ENCODE data around the gene NEK7. TPM values are rescaled to one million over a fixed set of nuclear protein-coding genes. Genes with fewer than 3 reads are reported as not detected.
"Not testable (repeated sequence)": the region's sequence is repeated elsewhere in the genome, so short reads cannot be mapped to it uniquely, and the experiment has no call there.

The NEK7 gene
- total and polyA plus RNA-seq, 4 experiments from 2014 or later: 53.5 to 63.8 (median 57.2) TPM

- Mint-ChIP-seq H3K27me3 (no peaks in the 10 kb centered on the region), H3K9me3 (no peaks in the 10 kb centered on the region), H3K27ac (peak overlapping the region in 2 of 7 donors; percentile 6 to 25), H3K4me3 (no peak overlapping the region), H3K36me3 (peaks cover 36 to 62% of the 10 kb centered on the region in 2 donors), H3K4me1 (peaks cover 3 to 12% (median 7%) of the 10 kb centered on the region in 4 donors)
- no peak for DNase-seq
- peaks cover 5% of the 10 kb centered on the region for H3K36me3 ChIP-seq (ENCODE audit: insufficient read depth, low read length)
- no peaks in the 10 kb centered on the region for H3K4me1 ChIP-seq (ENCODE audit: insufficient read depth, low read length)
- no peak overlapping the region for H3K27ac ChIP-seq (ENCODE audit: low read depth, low read length)
- intact Hi-C loops (cut with micrococcal nuclease): no loop called here
- H3K9me3 ChIP-seq (ENCODE audit: control insufficient read depth in 1 of 2, low read length in 2 of 2): no peaks in the 10 kb centered on the region
- POLR2A ChIA-PET (ENCODE audit: partially characterized antibody): no interaction called here
- CTCF ChIA-PET (ENCODE audit: partially characterized antibody): interaction anchor here (1.8 kb wide), 1 partner anchor 10 kb away, joined by 6 read pairs; no protein-coding TSS in a partner anchor
- H3K4me3 ChIP-seq (ENCODE audit: low read length in 2 of 2): no peak overlapping the region
- no peaks in the 10 kb centered on the region for H3K27me3 ChIP-seq (ENCODE audit: insufficient read depth, low read length)
Observed at GRCh38 chr1:198300451-198300850, 143.7 kb downstream of the NEK7 start.

GRCh38 chr1:198304431-198304830 is 147.6 kb downstream of the NEK7 start:
- intact Hi-C loops (cut with micrococcal nuclease): no loop called here
- ChIA-PET POLR2A (ENCODE audit: partially characterized antibody) (no interaction called here), CTCF (ENCODE audit: partially characterized antibody) (no interaction called here)
- Mint-ChIP-seq H3K4me1 (peaks cover 2 to 6% (median 4%) of the 10 kb centered on the region in 4 donors), H3K9me3 (peaks cover 0 to 7% (median 6%) of the 10 kb centered on the region in 8 donors), H3K27ac (no peak overlapping the region), H3K27me3 (no peaks in the 10 kb centered on the region), H3K36me3 (peaks cover 46 to 60% of the 10 kb centered on the region in 2 donors), H3K4me3 (no peak overlapping the region)
- H3K4me1 ChIP-seq (ENCODE audit: insufficient read depth, low read length): no peaks in the 10 kb centered on the region
- H3K27me3 ChIP-seq (ENCODE audit: insufficient read depth, low read length): no peaks in the 10 kb centered on the region
- peaks cover 5% of the 10 kb centered on the region for H3K36me3 ChIP-seq (ENCODE audit: insufficient read depth, low read length)
- DNase-seq: no peak
- H3K4me3 ChIP-seq (ENCODE audit: low read length in 2 of 2): no peak overlapping the region
- no peak overlapping the region for H3K27ac ChIP-seq (ENCODE audit: low read depth, low read length)
- H3K9me3 ChIP-seq (ENCODE audit: control insufficient read depth in 1 of 2, low read length in 2 of 2): no peaks in the 10 kb centered on the region

GRCh38 chr1:198314817-198315216 is 158.0 kb downstream of the NEK7 start:
- H3K4me3 Mint-ChIP-seq; DNase-seq; H3K27me3 ChIP-seq (ENCODE audit: insufficient read depth, low read length); H3K4me1 ChIP-seq (ENCODE audit: insufficient read depth, low read length); H3K9me3 ChIP-seq (ENCODE audit: control insufficient read depth in 1 of 2, low read length in 2 of 2); H3K27me3 Mint-ChIP-seq; CTCF ChIA-PET (ENCODE audit: partially characterized antibody); H3K9me3 Mint-ChIP-seq; H3K4me3 ChIP-seq (ENCODE audit: low read length in 2 of 2); H3K36me3 ChIP-seq (ENCODE audit: insufficient read depth, low read length); intact Hi-C loops (cut with micrococcal nuclease); H3K27ac Mint-ChIP-seq; H3K27ac ChIP-seq (ENCODE audit: low read depth, low read length); POLR2A ChIA-PET (ENCODE audit: partially characterized antibody): not testable (repeated sequence)
- peaks cover 9 to 25% (median 13%) of the 10 kb centered on the region in 4 donors for H3K4me1 Mint-ChIP-seq
- H3K36me3 Mint-ChIP-seq: peaks cover 46 to 49% of the 10 kb centered on the region in 2 donors

GRCh38 chr1:198315331-198315730 is 158.5 kb downstream of the NEK7 start:
- H3K9me3 ChIP-seq (ENCODE audit: control insufficient read depth in 1 of 2, low read length in 2 of 2); H3K27me3 Mint-ChIP-seq; DNase-seq; intact Hi-C loops (cut with micrococcal nuclease); H3K4me3 ChIP-seq (ENCODE audit: low read length in 2 of 2); H3K4me1 ChIP-seq (ENCODE audit: insufficient read depth, low read length); H3K36me3 ChIP-seq (ENCODE audit: insufficient read depth, low read length); H3K9me3 Mint-ChIP-seq; H3K27me3 ChIP-seq (ENCODE audit: insufficient read depth, low read length); H3K27ac ChIP-seq (ENCODE audit: low read depth, low read length); CTCF ChIA-PET (ENCODE audit: partially characterized antibody); POLR2A ChIA-PET (ENCODE audit: partially characterized antibody); H3K4me3 Mint-ChIP-seq: not testable (repeated sequence)
- H3K27ac Mint-ChIP-seq: peak overlapping the region in 1 of 7 donors; percentile 56
- H3K36me3 Mint-ChIP-seq: peaks cover 45 to 50% of the 10 kb centered on the region in 2 donors
- H3K4me1 Mint-ChIP-seq: peaks cover 9 to 25% (median 13%) of the 10 kb centered on the region in 4 donors

GRCh38 chr1:198316546-198317100 is 159.8 kb downstream of the NEK7 start:
- intact Hi-C loops (cut with micrococcal nuclease): no loop called here
- H3K9me3 Mint-ChIP-seq: no peaks in the 10 kb centered on the region
- H3K27ac Mint-ChIP-seq: peak overlapping the region in 1 of 7 donors; percentile 33
- Histone ChIP-seq H3K9me3 (ENCODE audit: control insufficient read depth in 1 of 2, low read length in 2 of 2) (no peaks in the 10 kb centered on the region), H3K4me1 (ENCODE audit: insufficient read depth, low read length) (peaks cover 3% of the 10 kb centered on the region), H3K36me3 (ENCODE audit: insufficient read depth, low read length) (peaks cover 7% of the 10 kb centered on the region), H3K27ac (ENCODE audit: low read depth, low read length) (no peak overlapping the region), H3K4me3 (ENCODE audit: low read length in 2 of 2) (no peak overlapping the region), H3K27me3 (ENCODE audit: insufficient read depth, low read length) (no peaks in the 10 kb centered on the region)
- CTCF ChIA-PET (ENCODE audit: partially characterized antibody): no interaction called here
- peaks cover 9 to 25% (median 13%) of the 10 kb centered on the region in 4 donors for H3K4me1 Mint-ChIP-seq
- H3K4me3 Mint-ChIP-seq: no peak overlapping the region
- H3K36me3 Mint-ChIP-seq: peaks cover 55% of the 10 kb centered on the region in 2 donors
- POLR2A ChIA-PET (ENCODE audit: partially characterized antibody): no interaction called here
- DNase-seq: no peak
- no peaks in the 10 kb centered on the region for H3K27me3 Mint-ChIP-seq

GRCh38 chr1:198318085-198318484 is 161.3 kb downstream of the NEK7 start:
- H3K36me3 Mint-ChIP-seq: peaks cover 49 to 50% of the 10 kb centered on the region in 2 donors
- Histone ChIP-seq H3K36me3 (ENCODE audit: insufficient read depth, low read length) (peaks cover 7% of the 10 kb centered on the region), H3K9me3 (ENCODE audit: control insufficient read depth in 1 of 2, low read length in 2 of 2) (no peaks in the 10 kb centered on the region), H3K4me3 (ENCODE audit: low read length in 2 of 2) (no peak overlapping the region), H3K4me1 (ENCODE audit: insufficient read depth, low read length) (peaks cover 3% of the 10 kb centered on the region), H3K27ac (ENCODE audit: low read depth, low read length) (no peak overlapping the region), H3K27me3 (ENCODE audit: insufficient read depth, low read length) (no peaks in the 10 kb centered on the region)
- ChIA-PET POLR2A (ENCODE audit: partially characterized antibody) (no interaction called here), CTCF (ENCODE audit: partially characterized antibody) (no interaction called here)
- intact Hi-C loops (cut with micrococcal nuclease): no loop called here
- no peak overlapping the region for H3K4me3 Mint-ChIP-seq
- peaks cover 9 to 19% (median 12%) of the 10 kb centered on the region in 4 donors for H3K4me1 Mint-ChIP-seq
- H3K9me3 Mint-ChIP-seq: no peaks in the 10 kb centered on the region
- H3K27ac Mint-ChIP-seq: peak overlapping the region in 2 of 7 donors; percentile 24 to 27
- no peak for DNase-seq
- H3K27me3 Mint-ChIP-seq: no peaks in the 10 kb centered on the region

- Histone ChIP-seq H3K27me3 (ENCODE audit: insufficient read depth, low read length) (no peaks in the 10 kb centered on the region), H3K4me1 (ENCODE audit: insufficient read depth, low read length) (no peaks in the 10 kb centered on the region), H3K27ac (ENCODE audit: low read depth, low read length) (no peak overlapping the region), H3K9me3 (ENCODE audit: control insufficient read depth in 1 of 2, low read length in 2 of 2) (no peaks in the 10 kb centered on the region), H3K36me3 (ENCODE audit: insufficient read depth, low read length) (peaks cover 3% of the 10 kb centered on the region), H3K4me3 (ENCODE audit: low read length in 2 of 2) (no peak overlapping the region)
- H3K4me1 Mint-ChIP-seq: peaks cover 4 to 14% (median 9%) of the 10 kb centered on the region in 4 donors
- H3K27ac Mint-ChIP-seq: peak overlapping the region in 2 of 7 donors; percentile 22 to 27
- POLR2A ChIA-PET (ENCODE audit: partially characterized antibody): no interaction called here
- CTCF ChIA-PET (ENCODE audit: partially characterized antibody): no interaction called here
- intact Hi-C loops (cut with micrococcal nuclease): no loop called here
- H3K36me3 Mint-ChIP-seq: peaks cover 34 to 35% of the 10 kb centered on the region in 2 donors
- no peaks in the 10 kb centered on the region for H3K27me3 Mint-ChIP-seq
- no peak overlapping the region for H3K4me3 Mint-ChIP-seq
- H3K9me3 Mint-ChIP-seq: no peaks in the 10 kb centered on the region
- DNase-seq: no peak
Observed at GRCh38 chr1:198320759-198321158, 164.0 kb downstream of the NEK7 start.
